HepG2 (cell line): ENCODE results near the gene XCL2.

Experiments used
- MTA1 ChIP-seq: sonication (generic); formaldehyde crosslinking; IDR thresholded peaks from 2 replicates; pipeline ENCODE4 v1.4.0; 2020; ENCODE audit warnings: missing genetic modification reagents, mild to moderate bottlenecking, borderline replicate concordance
- POLR2AphosphoS5 ChIP-seq: IDR thresholded peaks from 2 replicates; pipeline ENCODE4 v1.6.1; 2012; ENCODE audit warnings: low read depth, low read length
- RFX1 ChIP-seq: fragments of 450-650 bp; IDR thresholded peaks from 2 replicates; pipeline ENCODE4 v1.6.1; 2017
- ZBTB25 ChIP-seq: IDR thresholded peaks from 2 replicates; pipeline ENCODE4 v1.6.1; 2018; ENCODE audit warnings: missing genetic modification reagents
- ZFX ChIP-seq: sonication (generic); formaldehyde crosslinking; IDR thresholded peaks from 2 replicates; pipeline ENCODE4 v1.4.0; 2020; ENCODE audit warnings: mild to moderate bottlenecking, low read depth, missing genetic modification reagents, moderate library complexity
- ZNF646 ChIP-seq: sonication (generic); formaldehyde crosslinking; IDR thresholded peaks from 2 replicates; pipeline ENCODE4 v1.9.0; 2021; ENCODE audit warnings: mild to moderate bottlenecking, missing genetic modification reagents

- TF ChIP-seq MTA1 (CRISPR knock-in tag): no peak
- no peak for TF ChIP-seq RFX1
- no peak for TF ChIP-seq ZBTB25 (CRISPR knock-in tag)
- TF ChIP-seq ZFX (CRISPR knock-in tag): no peak
- no peak for TF ChIP-seq ZNF646 (CRISPR knock-in tag)
- TF ChIP-seq POLR2AphosphoS5: no peak
Observed at GRCh38 chr1:168518813-168519212, 25.0 kb downstream of the XCL2 start.
